ENCODE measurements around the gene C20orf144.
A peak's percentile ranks its signal among the peaks of the same experiment; 100 is the strongest.

C20orf144 gene

DNA sequence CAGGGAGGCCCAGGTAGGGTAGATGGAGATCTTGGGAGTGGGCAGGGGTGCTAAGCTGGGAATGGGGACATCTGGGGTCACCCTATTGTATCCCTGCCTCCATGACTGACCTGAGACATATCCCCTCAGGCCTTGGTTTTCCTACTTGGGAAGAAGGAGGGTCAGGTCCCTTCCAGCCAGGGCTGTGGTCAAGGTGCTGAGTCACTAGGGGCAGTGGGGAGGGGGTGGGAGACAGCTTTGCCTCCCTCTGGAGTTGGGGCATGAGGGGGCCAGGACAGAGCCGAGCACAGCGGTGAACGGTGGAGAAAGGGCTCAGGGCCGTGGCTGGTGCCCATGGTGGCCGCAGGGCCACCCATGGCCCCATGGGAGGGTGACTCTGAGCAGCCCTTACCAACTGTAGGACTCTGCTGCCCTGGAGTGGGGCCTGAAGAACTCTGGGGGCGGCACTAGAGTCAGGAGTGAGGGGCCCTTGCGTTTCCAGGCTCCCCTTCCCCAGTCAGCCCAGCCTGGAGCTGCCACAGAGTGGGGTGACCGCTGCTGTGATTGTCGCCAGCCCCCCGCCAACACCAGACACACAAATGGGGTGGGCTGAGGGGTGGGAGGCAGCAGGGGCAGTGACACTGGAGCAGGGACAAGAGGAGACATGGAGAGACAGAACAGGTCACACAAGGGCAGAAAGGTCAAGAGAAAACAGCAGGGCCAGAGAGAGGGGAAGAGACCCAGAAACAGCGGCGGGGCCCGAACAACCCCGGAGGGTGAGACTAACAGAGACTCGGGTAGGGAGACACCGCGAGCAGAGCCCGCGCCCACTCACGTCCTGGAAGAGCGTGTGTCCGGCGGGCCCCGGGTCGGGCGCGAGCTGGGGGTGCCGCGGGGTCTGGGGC is 11.5 kb downstream of the C20orf144 start:
- Histone ChIP-seq H3K27ac (ENCODE audit: low read length, poor library complexity, severe bottlenecking) (peak overlapping the region; percentile 58), H2BK120ac (ENCODE audit: low read depth, low read length) (peak overlapping the region; percentile 64), H2AK5ac (ENCODE audit: low read length, severe bottlenecking) (peak overlapping the region; percentile 43), H3K14ac (ENCODE audit: low read length in 2 of 2) (peak overlapping the region in 1 of 2 experiments; percentile 86), H2AFZ (ENCODE audit: low read depth, low read length) (no peak overlapping the region), H2BK15ac (ENCODE audit: low read depth, poor library complexity, severe bottlenecking) (peak overlapping the region; percentile 95), H3K9ac (ENCODE audit: low read length) (peak overlapping the region; percentile 89), H3K27me3 (ENCODE audit: control insufficient read depth in 1 of 2, insufficient read depth in 1 of 2, low read length in 2 of 2) (no peaks in the 10 kb centered on the region), H3K4me1 (ENCODE audit: control insufficient read depth, insufficient read depth, low read depth, low read length) (peaks cover 50% of the 10 kb centered on the region), H3K36me3 (ENCODE audit: control insufficient read depth in 1 of 2, insufficient read depth in 2 of 2, low read depth in 1 of 2, low read length in 2 of 2) (peaks cover 33 to 37% of the 10 kb centered on the region in 2 experiments), H3K18ac (ENCODE audit: low read depth in 1 of 2, low read length in 2 of 2) (peak overlapping the region; percentile 34 to 73), H2BK12ac (ENCODE audit: low read length in 2 of 2) (peak overlapping the region; percentile 45 to 49), H3K4ac (ENCODE audit: low read depth in 1 of 2, low read length in 2 of 2) (peak overlapping the region; percentile 15 to 83), H3K4me3 (ENCODE audit: insufficient read depth in 1 of 2, low read depth in 1 of 2, low read length in 2 of 2) (peak overlapping the region; percentile 76 to 84), H4K8ac (ENCODE audit: low read length) (peak overlapping the region; percentile 21), H2BK5ac (ENCODE audit: low read depth, low read length, poor library complexity, severe bottlenecking) (peak overlapping the region; percentile 37), H3K23ac (ENCODE audit: low read length in 2 of 2) (peak overlapping the region in 1 of 2 experiments; percentile 51), H3K4me2 (ENCODE audit: low read length, poor library complexity, severe bottlenecking) (peak overlapping the region; percentile 86), H3K9me3 (ENCODE audit: control insufficient read depth, low read length) (no peaks in the 10 kb centered on the region), H4K91ac (ENCODE audit: low read length) (peak overlapping the region; percentile 43), H3K79me1 (replicated peaks; ENCODE audit: low read length, poor library complexity, severe bottlenecking) (peaks cover 14% of the 10 kb centered on the region)
- DNase-seq: peak; percentile 51
- WGBS: 5% methylated on average over 26 of the region's 29 CpGs

GRCh38 chr20:33674294-33675135 is 12.4 kb downstream of the C20orf144 start, which contains the start of gene NECAB3:
Gene NECAB3, minus strand, starts transcription at chr20:33674428. Its CDS starts 76 bp downstream, at chr20:33674352.
- H3K14ac ChIP-seq (ENCODE audit: low read length in 2 of 2): peak within 1 kb of the TSS in 1 of 2 experiments; percentile 86
- peak within 1 kb of the TSS; percentile 89 for H3K9ac ChIP-seq (ENCODE audit: low read length)
- peak within 1 kb of the TSS; percentile 63 for H2BK5ac ChIP-seq (ENCODE audit: low read depth, low read length, poor library complexity, severe bottlenecking)
- H3K18ac ChIP-seq (ENCODE audit: low read depth in 1 of 2, low read length in 2 of 2): peak within 1 kb of the TSS; percentile 75 to 77
- H3K4me1 ChIP-seq (ENCODE audit: control insufficient read depth, insufficient read depth, low read depth, low read length): peaks cover 46% of the 10 kb centered on the region
- H2BK12ac ChIP-seq (ENCODE audit: low read length in 2 of 2): peak within 1 kb of the TSS; percentile 45 to 49
- H3K79me1 ChIP-seq (replicated peaks; ENCODE audit: low read length, poor library complexity, severe bottlenecking): peaks cover 9% of the 10 kb centered on the region
- peak within 1 kb of the TSS; percentile 64 for H2BK120ac ChIP-seq (ENCODE audit: low read depth, low read length)
- H3K4me2 ChIP-seq (ENCODE audit: low read length, poor library complexity, severe bottlenecking): peak within 1 kb of the TSS; percentile 86
- 2% methylated on average over 64 of the region's 73 CpGs for WGBS
- H3K9me3 ChIP-seq (ENCODE audit: control insufficient read depth, low read length): no peaks in the 10 kb centered on the region
- peak within 1 kb of the TSS; percentile 95 for H2BK15ac ChIP-seq (ENCODE audit: low read depth, poor library complexity, severe bottlenecking)
- H4K8ac ChIP-seq (ENCODE audit: low read length): peak within 1 kb of the TSS; percentile 83
- DNase-seq: peak; percentile 74
- peak within 1 kb of the TSS; percentile 80 for H3K27ac ChIP-seq (ENCODE audit: low read length, poor library complexity, severe bottlenecking)
- peak within 1 kb of the TSS; percentile 36 to 83 for H3K4ac ChIP-seq (ENCODE audit: low read depth in 1 of 2, low read length in 2 of 2)
- no peaks in the 10 kb centered on the region for H3K27me3 ChIP-seq (ENCODE audit: control insufficient read depth in 1 of 2, insufficient read depth in 1 of 2, low read length in 2 of 2)
- peak within 1 kb of the TSS; percentile 60 for H2AFZ ChIP-seq (ENCODE audit: low read depth, low read length)
- H4K91ac ChIP-seq (ENCODE audit: low read length): peak within 1 kb of the TSS; percentile 76
- peak within 1 kb of the TSS in 1 of 2 experiments; percentile 51 for H3K23ac ChIP-seq (ENCODE audit: low read length in 2 of 2)
- H3K36me3 ChIP-seq (ENCODE audit: control insufficient read depth in 1 of 2, insufficient read depth in 2 of 2, low read depth in 1 of 2, low read length in 2 of 2): peaks cover 28% of the 10 kb centered on the region in 2 experiments
- H2AK5ac ChIP-seq (ENCODE audit: low read length, severe bottlenecking): peak within 1 kb of the TSS; percentile 43
- H3K4me3 ChIP-seq (ENCODE audit: insufficient read depth in 1 of 2, low read depth in 1 of 2, low read length in 2 of 2): peak within 1 kb of the TSS; percentile 76 to 85

GRCh38 chr20:33675136-33675959 is 13.2 kb downstream of the C20orf144 start:
- Histone ChIP-seq H3K36me3 (ENCODE audit: control insufficient read depth in 1 of 2, insufficient read depth in 2 of 2, low read depth in 1 of 2, low read length in 2 of 2) (peaks cover 21 to 24% of the 10 kb centered on the region in 2 experiments), H4K91ac (ENCODE audit: low read length) (peak overlapping the region; percentile 76), H2BK120ac (ENCODE audit: low read depth, low read length) (no peak overlapping the region), H3K4me1 (ENCODE audit: control insufficient read depth, insufficient read depth, low read depth, low read length) (peaks cover 45% of the 10 kb centered on the region), H2AFZ (ENCODE audit: low read depth, low read length) (no peak overlapping the region), H3K27me3 (ENCODE audit: control insufficient read depth in 1 of 2, insufficient read depth in 1 of 2, low read length in 2 of 2) (no peaks in the 10 kb centered on the region), H3K18ac (ENCODE audit: low read depth in 1 of 2, low read length in 2 of 2) (peak overlapping the region; percentile 38 to 75), H3K23ac (ENCODE audit: low read length in 2 of 2) (no peak overlapping the region), H4K8ac (ENCODE audit: low read length) (peak overlapping the region; percentile 83), H3K4ac (ENCODE audit: low read depth in 1 of 2, low read length in 2 of 2) (peak overlapping the region; percentile 36 to 71), H3K27ac (ENCODE audit: low read length, poor library complexity, severe bottlenecking) (peak overlapping the region; percentile 80), H3K9ac (ENCODE audit: low read length) (peak overlapping the region; percentile 77), H2AK5ac (ENCODE audit: low read length, severe bottlenecking) (no peak overlapping the region), H2BK5ac (ENCODE audit: low read depth, low read length, poor library complexity, severe bottlenecking) (no peak overlapping the region), H2BK15ac (ENCODE audit: low read depth, poor library complexity, severe bottlenecking) (no peak overlapping the region), H3K4me3 (ENCODE audit: insufficient read depth in 1 of 2, low read depth in 1 of 2, low read length in 2 of 2) (peak overlapping the region; percentile 64 to 85), H3K79me1 (replicated peaks; ENCODE audit: low read length, poor library complexity, severe bottlenecking) (peaks cover 13% of the 10 kb centered on the region), H3K4me2 (ENCODE audit: low read length, poor library complexity, severe bottlenecking) (peak overlapping the region; percentile 80), H3K14ac (ENCODE audit: low read length in 2 of 2) (no peak overlapping the region), H3K9me3 (ENCODE audit: control insufficient read depth, low read length) (no peaks in the 10 kb centered on the region), H2BK12ac (ENCODE audit: low read length in 2 of 2) (no peak overlapping the region)
- 42% methylated on average over 11 of the region's 16 CpGs for WGBS
- no peak for DNase-seq

Data from mesenchymal stem cell (in vitro differentiated cells and primary cell).